K562 (cell line): Measurements from ENCODE around the gene SLX4IP. TPM values are rescaled to one million over a fixed set of nuclear protein-coding genes. Genes with fewer than 3 reads are reported as not detected.

Experiments used
- ATAC-seq: fragments of 200-7000 bp; cut with Tn5 transposase; 3 replicates; pipeline ENCODE4 v1.9.1; 2020; ENCODE audit warnings: moderate library complexity
- BruUV-seq: library from RNA; stranded (reverse); fragments of 400-500 nt; replicated peaks from 2 replicates; lab custom pipeline; 2021; lab: Mats Ljungman, UMichigan
- CTCF ChIA-PET: fragments of 300-600 bp; formaldehyde crosslinking; extraction: SDS; loops from one replicate; lab custom pipeline; 2021; ENCODE audit warnings: low intra/inter-chr PET ratio; lab: Yijun Ruan, JAX
- POLR2A ChIA-PET: fragments of 300-600, 350-650 bp; sonication (Branson Sonifier 250); formaldehyde crosslinking; extraction: SDS; loops from one replicate; lab custom pipeline; 2021; ENCODE audit warnings: antibody characterized with exemption, inconsistent platforms; lab: Yijun Ruan, JAX
- DNase-seq, 4 experiments: peaks; one replicate each; pipeline versions ENCODE4 v3.0.0 to v3.0.0-alpha.2; 2011 to 2018; ENCODE audit warnings: low spot score in 3 of 4, mixed read lengths in 3 of 4; ENCODE audit errors: extremely low read depth in 1 of 4
- FAIRE-seq: peaks from 2 replicates; lab custom pipeline; 2011; peaks lifted over from hg19 to GRCh38; lab: Jason Lieb, UNC
- H2AFZ ChIP-seq: 2 replicates; pipeline ENCODE4 v1.6.0; 2011; ENCODE audit warnings: low read depth, low read length, control low read depth, inconsistent platforms
- H3K27ac ChIP-seq: fragments of 200-600 bp; 3 replicates; pipeline ENCODE4 v1.8.0; 2011; ENCODE audit warnings: low read depth, mild to moderate bottlenecking, control low read depth, inconsistent platforms, low read length, moderate library complexity, mixed read lengths; ENCODE audit errors: extremely low read depth
- H3K27me3 ChIP-seq, 2 experiments: fragments of 300-600 bp in 1 of 2; 2 replicates in 1 of 2; 3 replicates in 1 of 2; pipeline versions ENCODE4 v1.6.0 to v1.8.0; 2011; ENCODE audit warnings: inconsistent platforms in 2 of 2, low read length in 2 of 2, mild to moderate bottlenecking in 1 of 2, mixed read lengths in 1 of 2, moderate library complexity in 1 of 2; ENCODE audit not compliant: control insufficient read depth in 2 of 2, insufficient read depth in 2 of 2
- H3K36me3 ChIP-seq: fragments of 300-600 bp; 3 replicates; pipeline ENCODE4 v1.8.0; 2011; ENCODE audit warnings: mild to moderate bottlenecking, low read length, inconsistent platforms; ENCODE audit not compliant: control insufficient read depth, insufficient read depth
- H3K4me1 ChIP-seq, 2 experiments: fragments of 200-600 bp in 1 of 2; replicated peaks in 1 of 2; 2 replicates in 1 of 2; 3 replicates in 1 of 2; pipeline versions ENCODE4 v1.5.1 to v1.8.0; 2011; ENCODE audit warnings: inconsistent platforms in 2 of 2, low read length in 2 of 2, mild to moderate bottlenecking in 1 of 2, mixed read lengths in 1 of 2, moderate library complexity in 1 of 2; ENCODE audit not compliant: control insufficient read depth in 2 of 2, insufficient read depth in 2 of 2
- H3K4me2 ChIP-seq: 2 replicates; pipeline ENCODE4 v1.6.1; 2011; ENCODE audit warnings: low read length, control low read depth, inconsistent platforms, mixed read lengths; ENCODE audit not compliant: insufficient read depth
- H3K4me3 ChIP-seq: fragments of 200-600 bp; sonication (generic), shearing (Covaris generic); 2 replicates; pipeline ENCODE4 v1.5.1; 2016; ENCODE audit warnings: control low read depth, inconsistent platforms
- H3K79me2 ChIP-seq: fragments of 200-600 bp; 3 replicates; pipeline ENCODE4 v1.8.0; 2011; ENCODE audit warnings: low read length, inconsistent platforms; ENCODE audit not compliant: control insufficient read depth, insufficient read depth
- H3K9ac ChIP-seq, 2 experiments: 2 replicates each; pipeline versions ENCODE4 v1.6.0 to v1.6.1; 2011; ENCODE audit warnings: low read depth in 2 of 2, low read length in 2 of 2, control low read depth in 1 of 2, inconsistent platforms in 1 of 2, mild to moderate bottlenecking in 1 of 2, mixed read lengths in 1 of 2; ENCODE audit not compliant: insufficient read depth in 1 of 2
- H3K9me1 ChIP-seq: one replicate; pipeline ENCODE4 v1.6.0; 2011; ENCODE audit warnings: inconsistent platforms, mild to moderate bottlenecking, low read length, moderate library complexity; ENCODE audit not compliant: control insufficient read depth, insufficient read depth
- H3K9me3 ChIP-seq: replicated peaks from 2 replicates; pipeline ENCODE4 v1.5.1; 2011; ENCODE audit warnings: low read depth, low read length, inconsistent platforms; ENCODE audit not compliant: control insufficient read depth, insufficient read depth
- H4K20me1 ChIP-seq: replicated peaks from 2 replicates; pipeline ENCODE4 v1.6.1; 2011; ENCODE audit warnings: low read length, inconsistent platforms, mixed read lengths; ENCODE audit not compliant: control insufficient read depth, insufficient read depth
- CCNT2 ChIP-seq: IDR thresholded peaks from 2 replicates; pipeline ENCODE4 v1.6.1; 2011; ENCODE audit warnings: borderline replicate concordance, low read depth, mild to moderate bottlenecking, moderate library complexity, mixed read lengths, low read length; ENCODE audit not compliant: insufficient read length; ENCODE audit errors: extremely low read depth
- FOXJ3 ChIP-seq: sonication (generic); formaldehyde crosslinking; IDR thresholded peaks from 2 replicates; pipeline ENCODE4 v1.4.0; 2020; ENCODE audit warnings: mild to moderate bottlenecking, missing genetic modification reagents
- FOXM1 ChIP-seq, 2 experiments: fragments of 450-650 bp in 1 of 2; sonication (generic) in 1 of 2; formaldehyde crosslinking in 1 of 2; IDR thresholded peaks; 2 replicates each; pipeline versions ENCODE4 v1.6.1 to v1.9.0; 2017 to 2022; ENCODE audit warnings: low read depth in 2 of 2, mild to moderate bottlenecking in 2 of 2, missing genetic modification reagents in 1 of 2, moderate library complexity in 1 of 2
- PHB ChIP-seq: fragments of 250-450 bp; sonication (Bioruptor Pico); IDR thresholded peaks from 2 replicates; pipeline ENCODE4 v1.5.0; 2021
- POLR3A ChIP-seq: IDR thresholded peaks from 2 replicates; pipeline ENCODE4 v1.6.1; 2011; ENCODE audit warnings: borderline replicate concordance, mild to moderate bottlenecking, moderate library complexity; ENCODE audit not compliant: insufficient read length, insufficient read depth; ENCODE audit errors: extremely low read depth
- RFX1 ChIP-seq: fragments of 450-650 bp; IDR thresholded peaks from 2 replicates; pipeline ENCODE4 v1.6.1; 2016; ENCODE audit warnings: mild to moderate bottlenecking, moderate library complexity
- TBL1XR1 ChIP-seq, 2 experiments: IDR thresholded peaks; 2 replicates each; pipeline ENCODE4 v1.6.1; 2012; ENCODE audit warnings: improper control_type of control experiment in 2 of 2, low read length in 2 of 2, mild to moderate bottlenecking in 1 of 2
- XRCC3 ChIP-seq: fragments of 450-650 bp; IDR thresholded peaks from 2 replicates; pipeline ENCODE4 v1.6.1; 2017; ENCODE audit warnings: mild to moderate bottlenecking, moderate library complexity
- ZBTB11 ChIP-seq, 3 experiments: fragments of 200-800 bp in 1 of 3; fragments of 250-450 bp in 1 of 3; fragments of 450-650 bp in 1 of 3; sonication (Bioruptor Pico) in 1 of 3; sonication (Bioruptor generic) in 1 of 3; formaldehyde crosslinking in 1 of 3; IDR thresholded peaks; 2 replicates each; pipeline versions ENCODE4 v1.6.1 to v1.8.0; 2016 to 2022; ENCODE audit warnings: mild to moderate bottlenecking in 2 of 3, missing genetic modification characterization in 2 of 3, missing compliant biosample characterization in 1 of 3, moderate library complexity in 1 of 3
- ZNF274 ChIP-seq: IDR thresholded peaks from 2 replicates; pipeline ENCODE4 v1.6.1; 2011; ENCODE audit warnings: low read depth, mild to moderate bottlenecking, low read length, moderate library complexity, borderline replicate concordance
- ZNF347 ChIP-seq: fragments of 450-650 bp; formaldehyde crosslinking; IDR thresholded peaks from 2 replicates; pipeline ENCODE4 v1.4.0; 2020; ENCODE audit warnings: low read depth, mild to moderate bottlenecking, moderate library complexity
- WGBS: fragments of 100-300 bp; shearing (Covaris generic); methylation state at CpG from one replicate; pipeline ENCODE4 v1.1.6; 2016; ENCODE audit warnings: low coverage, mixed read lengths; ENCODE audit not compliant: insufficient coverage; ENCODE audit errors: missing lambda C conversion rate; 5-methylcytosine and 5-hydroxymethylcytosine counted together
- in situ Hi-C: fragments of 300-500 bp; cut with MboI; formaldehyde crosslinking; loops from 4 replicates; pipeline ENCODE4 v1.15.0; 2018; ENCODE audit warnings: inconsistent platforms, mixed read lengths
- intact Hi-C: fragments of 100-400 bp; cut with micrococcal nuclease; formaldehyde crosslinking; loops from 2 replicates; pipeline ENCODE4 v1.14.2; 2022
- polyA plus RNA-seq, 8 experiments: library from polyadenylated mRNA; depleted of rRNA in 4 of 8; stranded (reverse) in 5 of 8; unstranded in 3 of 8; fragments of >200 nt; fragmentation: Nextera tagmentation in 2 of 8; fragmentation: Illumina TruSeq in 1 of 8; extraction: Ambion mirVana in 2 of 8; extraction: Trizol in 1 of 8; gene quantifications; 2 replicates each; pipeline versions ENCODE4 v1.2.1 to v1.2.3, GENCODE V29; 2011 to 2014; ENCODE audit warnings: inconsistent platforms in 1 of 8, missing spikeins in 1 of 8
- total RNA-seq, 7 experiments: library from RNA; depleted of rRNA in 6 of 7; stranded (reverse); fragments of >200 nt in 6 of 7; fragmentation: Illumina TruSeq in 2 of 7; extraction: Trizol in 2 of 7; gene quantifications; 2 replicates each; pipeline versions ENCODE4 v1.2.1 to v1.2.3, GENCODE V29; 2011 to 2021; ENCODE audit warnings: low replicate concordance in 1 of 7
- TF ChIP-seq, protein P1 (sequence below): IDR thresholded peaks from 2 replicates; pipeline ENCODE4 v1.6.1; 2012; ENCODE audit warnings: low read depth, low read length, improper control_type of control experiment, borderline replicate concordance

Gene SLX4IP
- total and polyA plus RNA-seq, 9 of the 15 experiments (the other 6 are each of a cell fraction or from before 2014, with no cell fraction given), result 1.5 to 5.9 (median 3.5) TPM

- no peak for TF ChIP-seq ZBTB11 (CRISPR knock-in tag; IDR thresholded peaks at IDR 0.05)
- TF ChIP-seq RFX1, result no peak
- no peak for TF ChIP-seq POLR3A
- no peak for TF ChIP-seq FOXJ3 (CRISPR knock-in tag)
- TF ChIP-seq ZNF347, result no peak
These were observed 184.3 kb downstream of the SLX4IP start (continued) for GRCh38 chr20:10619427-10619826.

GRCh38 chr20:10621149-10621548 is 186.0 kb downstream of the SLX4IP start:
- Histone ChIP-seq H2AFZ (no peak overlapping the region), H3K9me3 (no peaks in the 10 kb centered on the region), H3K36me3 (no peaks in the 10 kb centered on the region), H3K27ac (no peak overlapping the region), H3K27me3 (no peaks in the 10 kb centered on the region), H3K9ac (no peak overlapping the region), H3K4me3 (no peak overlapping the region), H3K9me1 (no peaks in the 10 kb centered on the region), H3K79me2 (no peaks in the 10 kb centered on the region), H3K4me2 (no peak overlapping the region), H4K20me1 (no peaks in the 10 kb centered on the region), H3K4me1 (no peaks in the 10 kb centered on the region)
- DNase-seq (no peak), ATAC-seq (no peak), FAIRE-seq (no peak)
- POLR2A ChIA-PET, result no interaction called here
- in situ Hi-C loops (no loop called here), intact Hi-C loops (no loop called here)
- CTCF ChIA-PET, result no interaction called here
- no TSS peak for BruUV-seq
- TF ChIP-seq ZNF274 (no peak), CCNT2 (no peak), FOXM1 (IDR thresholded peaks at IDR 0.05; ENCODE audit: low read depth) (no peak), FOXM1 (CRISPR knock-in tag; IDR thresholded peaks at IDR 0.05; ENCODE audit: low read depth) (no peak), PHB (no peak), XRCC3 (no peak), TBL1XR1 (IDR thresholded peaks at IDR 0.05; ENCODE audit: low read length in 2 of 2) (no peak)
- TF ChIP-seq, protein P1, sequence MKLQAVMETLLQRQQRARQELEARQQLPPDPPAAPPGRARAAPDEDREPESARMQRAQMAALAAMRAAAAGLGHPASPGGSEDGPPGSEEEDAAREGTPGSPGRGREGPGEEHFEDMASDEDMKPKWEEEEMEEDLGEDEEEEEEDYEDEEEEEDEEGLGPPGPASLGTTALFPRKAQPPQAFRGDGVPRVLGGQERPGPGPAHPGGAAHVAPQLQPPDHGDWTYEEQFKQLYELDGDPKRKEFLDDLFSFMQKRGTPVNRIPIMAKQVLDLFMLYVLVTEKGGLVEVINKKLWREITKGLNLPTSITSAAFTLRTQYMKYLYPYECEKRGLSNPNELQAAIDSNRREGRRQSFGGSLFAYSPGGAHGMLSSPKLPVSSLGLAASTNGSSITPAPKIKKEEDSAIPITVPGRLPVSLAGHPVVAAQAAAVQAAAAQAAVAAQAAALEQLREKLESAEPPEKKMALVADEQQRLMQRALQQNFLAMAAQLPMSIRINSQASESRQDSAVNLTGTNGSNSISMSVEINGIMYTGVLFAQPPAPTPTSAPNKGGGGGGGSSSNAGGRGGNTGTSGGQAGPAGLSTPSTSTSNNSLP, result no peak
- 89% methylated on average over 3 of the region's 3 CpGs for WGBS
